C4-2B (cell line): ENCODE data around the gene POU2F1.
A peak's percentile ranks its signal among the peaks of the same experiment; 100 is the strongest.
"Not testable (repeated sequence)": the region's sequence is repeated elsewhere in the genome, so short reads cannot be mapped to it uniquely, and the experiment has no call there.

Experiments
- H3K27ac ChIP-seq: fragments of 450-650 bp; 2 replicates; pipeline ENCODE4 v1.5.1; 2017
- ZFX ChIP-seq: fragments of 450-650 bp; IDR thresholded peaks from 2 replicates; pipeline ENCODE4 v1.6.1; 2017
- TF ChIP-seq, protein P1 (sequence below): fragments of 450-650 bp; conservative IDR thresholded peaks from 2 replicates; pipeline ENCODE4 v1.5.1; 2017; ENCODE audit warnings: mild to moderate bottlenecking

POU2F1 gene

DNA sequence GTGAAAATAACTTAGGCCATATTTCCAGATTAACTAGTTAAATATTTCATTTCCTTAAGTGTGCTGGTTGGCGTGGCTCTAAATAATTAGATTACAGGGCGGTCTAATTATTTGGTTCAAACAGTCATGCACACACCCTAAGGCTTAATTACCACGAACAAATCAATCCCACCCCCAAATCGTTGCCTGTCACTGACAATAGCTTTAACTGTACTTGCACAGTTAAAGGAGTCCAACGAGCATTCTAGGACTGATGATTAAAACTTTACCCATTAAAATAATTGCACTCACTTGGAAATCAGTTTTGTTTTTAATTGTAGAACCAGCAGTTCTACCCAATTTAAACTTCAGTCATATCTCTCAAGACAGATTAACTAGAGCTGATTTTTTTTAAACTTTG, 1.5 kb upstream of the POU2F1 start:
- H3K27ac ChIP-seq = no peak overlapping the region
- TF ChIP-seq, protein P1, sequence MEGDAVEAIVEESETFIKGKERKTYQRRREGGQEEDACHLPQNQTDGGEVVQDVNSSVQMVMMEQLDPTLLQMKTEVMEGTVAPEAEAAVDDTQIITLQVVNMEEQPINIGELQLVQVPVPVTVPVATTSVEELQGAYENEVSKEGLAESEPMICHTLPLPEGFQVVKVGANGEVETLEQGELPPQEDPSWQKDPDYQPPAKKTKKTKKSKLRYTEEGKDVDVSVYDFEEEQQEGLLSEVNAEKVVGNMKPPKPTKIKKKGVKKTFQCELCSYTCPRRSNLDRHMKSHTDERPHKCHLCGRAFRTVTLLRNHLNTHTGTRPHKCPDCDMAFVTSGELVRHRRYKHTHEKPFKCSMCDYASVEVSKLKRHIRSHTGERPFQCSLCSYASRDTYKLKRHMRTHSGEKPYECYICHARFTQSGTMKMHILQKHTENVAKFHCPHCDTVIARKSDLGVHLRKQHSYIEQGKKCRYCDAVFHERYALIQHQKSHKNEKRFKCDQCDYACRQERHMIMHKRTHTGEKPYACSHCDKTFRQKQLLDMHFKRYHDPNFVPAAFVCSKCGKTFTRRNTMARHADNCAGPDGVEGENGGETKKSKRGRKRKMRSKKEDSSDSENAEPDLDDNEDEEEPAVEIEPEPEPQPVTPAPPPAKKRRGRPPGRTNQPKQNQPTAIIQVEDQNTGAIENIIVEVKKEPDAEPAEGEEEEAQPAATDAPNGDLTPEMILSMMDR = no peak
- TF ChIP-seq ZFX = no peak

DNA sequence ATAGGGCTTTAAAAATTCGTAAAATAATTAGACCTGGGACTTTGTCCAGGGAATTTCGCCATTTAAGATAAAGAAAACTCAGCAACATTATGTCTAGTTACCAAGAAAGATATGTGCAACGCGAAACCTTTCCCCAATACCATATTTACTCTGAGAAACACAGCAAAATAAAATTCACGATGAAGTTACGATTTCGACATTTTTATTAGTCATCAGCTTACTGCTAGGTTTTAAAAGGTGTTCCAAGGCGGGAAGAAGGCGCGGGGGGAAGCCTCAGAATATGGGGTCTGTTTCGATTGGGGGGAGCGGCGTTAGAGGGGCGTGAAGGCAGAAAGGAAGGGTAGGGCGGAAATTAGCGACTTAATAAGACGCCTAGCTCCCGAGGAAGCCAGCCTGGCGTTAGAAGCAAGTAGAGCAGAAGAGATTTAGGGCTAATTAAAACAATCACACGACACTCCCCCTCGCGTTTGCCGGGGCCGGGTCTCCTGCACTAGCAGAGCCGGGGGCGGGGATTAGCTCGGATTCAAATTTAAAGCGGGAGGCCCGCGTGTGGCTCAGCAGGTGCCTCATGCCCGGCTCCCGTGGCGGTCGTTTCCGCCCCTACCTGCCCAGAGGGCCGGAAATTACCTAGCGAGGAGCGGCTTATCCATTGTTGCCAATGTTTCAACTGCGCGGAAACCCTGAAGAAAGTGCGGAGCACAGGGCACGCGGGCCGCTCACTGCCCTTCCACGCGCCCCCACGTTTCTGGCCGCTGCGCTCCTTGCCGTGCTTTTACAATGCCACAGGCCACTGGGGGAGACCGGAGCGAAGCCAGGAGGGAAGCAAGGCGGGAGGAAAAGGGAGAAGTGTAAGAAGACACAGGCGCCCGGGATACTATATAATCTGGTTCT, 795 bp upstream of the POU2F1 start:
- TF ChIP-seq, protein P1 = no peak
- TF ChIP-seq ZFX = peak; percentile 24; the same call in 1 of the 2 replicates
- H3K27ac ChIP-seq = peak overlapping the region; percentile 82

DNA sequence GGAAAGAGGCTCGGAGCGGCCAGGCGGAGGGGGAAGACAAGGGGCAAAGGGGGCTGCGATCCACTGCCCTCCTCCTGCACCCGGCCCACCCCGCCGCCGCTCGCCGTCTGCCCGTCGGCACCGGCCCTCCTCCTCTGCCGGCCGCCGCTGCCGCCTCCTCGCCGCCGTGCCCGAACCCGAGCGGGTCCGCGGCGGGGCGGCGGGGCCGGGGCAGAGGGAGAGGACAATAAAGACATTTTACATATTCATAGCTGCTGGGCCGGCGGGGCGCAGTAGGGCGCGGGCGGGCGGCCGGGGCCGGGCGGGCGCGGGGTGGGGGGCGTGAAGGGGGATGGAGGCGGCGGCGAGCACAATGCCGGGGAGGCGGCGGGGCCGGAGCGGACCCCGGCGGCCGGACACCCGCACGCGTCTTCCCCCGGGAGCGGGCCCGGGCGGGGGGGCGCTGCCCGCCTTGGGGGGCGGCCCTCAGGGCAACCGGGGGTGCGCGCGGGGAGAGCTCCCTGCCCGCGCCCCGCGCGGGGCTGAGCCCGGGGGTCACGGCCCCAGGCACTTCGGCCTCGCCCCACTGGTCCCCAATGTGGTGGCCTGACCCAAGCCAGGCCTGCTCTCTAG, 546 bp downstream of the POU2F1 start:
- peak; percentile 18; the same call in 1 of the 2 replicates for TF ChIP-seq ZFX
- TF ChIP-seq, protein P1 = no peak
- H3K27ac ChIP-seq = peak overlapping the region; percentile 82

DNA sequence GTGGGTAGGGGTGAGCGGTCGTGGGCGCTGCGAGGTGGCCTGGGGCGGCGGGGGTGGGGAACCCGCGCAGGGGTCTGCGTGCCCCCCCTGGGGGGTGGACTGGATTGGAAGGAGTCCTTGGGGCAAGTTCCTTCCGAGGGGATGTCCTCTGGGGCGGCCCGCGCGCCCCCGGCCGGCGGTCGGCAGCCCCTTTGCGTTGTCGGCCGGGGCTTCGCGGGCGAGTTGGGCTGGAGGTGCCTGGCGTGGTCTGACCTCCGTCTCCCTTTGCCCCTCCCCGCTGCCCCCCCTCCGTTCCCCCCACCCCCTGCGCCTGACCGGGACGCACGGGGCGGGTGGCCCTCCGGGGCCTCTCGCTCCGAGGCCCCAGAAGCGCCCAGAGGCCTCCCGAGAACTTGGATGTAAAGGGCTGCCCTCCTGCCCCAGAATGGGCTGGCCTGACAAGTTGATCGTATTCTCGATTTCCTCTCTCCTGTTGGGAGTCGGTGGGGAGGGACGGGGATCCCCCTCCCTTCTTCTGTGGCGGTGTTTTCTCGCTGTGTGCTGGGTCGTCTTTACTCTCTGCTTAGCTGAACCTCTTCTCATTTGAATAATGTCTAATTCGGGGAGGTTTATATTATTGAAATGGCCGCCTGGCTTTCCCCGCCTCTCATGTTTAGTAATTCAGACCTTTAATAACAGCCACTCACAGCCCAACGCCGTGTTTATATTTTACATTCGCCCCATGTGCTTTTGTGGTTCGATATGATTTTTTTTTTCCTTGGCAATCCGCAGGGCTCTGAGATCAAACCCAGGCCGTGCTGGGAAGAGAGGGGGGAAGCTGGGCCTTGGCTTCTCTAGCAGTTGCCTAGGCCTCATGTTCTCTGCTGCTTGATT, 1.3 kb downstream of the POU2F1 start:
- TF ChIP-seq, protein P1 = no peak
- 0 out of 2 replicates have a peak, but pooled peaks have one; percentile 30 for TF ChIP-seq ZFX
- H3K27ac ChIP-seq = peak overlapping the region; percentile 82

DNA sequence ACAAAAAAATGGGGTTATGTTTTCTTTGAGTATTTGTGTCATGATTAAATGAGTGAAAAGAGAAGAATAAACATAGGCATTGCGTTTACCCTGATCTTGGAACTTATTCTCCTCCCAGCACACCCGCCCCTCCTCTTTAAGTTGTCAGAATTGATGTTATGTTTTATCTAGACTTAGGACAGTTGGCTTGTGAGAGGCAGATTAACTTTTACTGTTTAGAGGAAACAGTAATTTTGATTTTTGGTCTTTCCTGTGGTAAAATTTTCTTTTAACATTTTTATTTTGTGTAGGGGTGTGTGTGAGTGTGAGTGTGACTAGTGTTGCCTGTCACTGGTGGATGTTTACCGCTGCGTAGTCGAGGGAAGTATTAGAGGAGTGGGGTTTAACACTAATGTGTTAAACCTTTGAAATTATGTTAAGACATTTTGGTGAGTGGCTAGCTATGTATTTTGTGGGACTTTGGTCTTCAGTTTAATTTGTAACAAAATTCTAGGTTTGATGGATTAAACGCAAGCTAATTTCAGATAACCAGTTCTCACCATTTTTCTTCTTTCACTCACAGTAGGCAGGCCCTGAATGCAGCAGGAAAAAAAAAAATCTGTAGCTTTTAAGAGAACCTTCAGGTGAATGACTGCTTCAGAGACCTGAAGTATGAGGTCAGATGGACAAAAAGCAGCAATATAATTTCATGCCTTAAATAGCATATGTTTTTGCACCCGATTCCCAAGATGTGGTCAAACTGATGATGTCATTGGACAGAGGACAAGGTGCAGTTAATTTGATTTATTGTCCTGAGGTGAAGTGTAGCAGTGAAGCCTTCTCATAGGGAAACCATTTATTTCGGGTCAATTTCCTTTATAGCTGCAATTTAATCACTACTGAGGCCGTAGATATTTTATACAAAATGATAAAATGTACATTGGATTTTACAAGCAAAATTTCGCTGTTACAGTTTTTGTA, 2.7 kb downstream of the POU2F1 start:
- H3K27ac ChIP-seq = no peak overlapping the region
- TF ChIP-seq, protein P1 = no peak
- no peak for TF ChIP-seq ZFX

DNA sequence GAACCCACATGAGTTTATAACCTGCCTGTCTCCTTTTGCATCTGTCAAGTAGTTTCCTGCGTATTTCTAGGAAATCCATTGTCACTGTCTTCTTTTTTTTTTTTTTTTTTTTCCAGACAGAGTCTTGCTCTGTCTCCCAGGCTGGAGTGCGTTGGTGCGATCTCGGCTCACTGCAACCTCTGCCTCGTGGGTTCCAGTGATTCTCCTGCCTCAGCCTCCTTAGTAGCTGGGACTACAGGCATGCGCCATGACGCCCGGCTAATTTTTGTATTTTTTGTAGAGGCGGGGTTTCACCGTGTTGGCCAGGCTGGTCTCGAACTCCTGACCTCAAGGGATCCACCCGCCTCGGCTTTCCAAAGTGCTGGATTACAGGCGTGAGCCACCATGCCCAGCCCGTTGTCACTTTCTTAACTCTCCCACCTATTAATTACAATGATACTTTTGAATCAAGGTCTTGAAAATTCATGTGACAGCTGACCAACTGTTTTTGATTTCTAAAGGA, 4.1 kb downstream of the POU2F1 start:
- not testable (repeated sequence) for H3K27ac ChIP-seq

DNA sequence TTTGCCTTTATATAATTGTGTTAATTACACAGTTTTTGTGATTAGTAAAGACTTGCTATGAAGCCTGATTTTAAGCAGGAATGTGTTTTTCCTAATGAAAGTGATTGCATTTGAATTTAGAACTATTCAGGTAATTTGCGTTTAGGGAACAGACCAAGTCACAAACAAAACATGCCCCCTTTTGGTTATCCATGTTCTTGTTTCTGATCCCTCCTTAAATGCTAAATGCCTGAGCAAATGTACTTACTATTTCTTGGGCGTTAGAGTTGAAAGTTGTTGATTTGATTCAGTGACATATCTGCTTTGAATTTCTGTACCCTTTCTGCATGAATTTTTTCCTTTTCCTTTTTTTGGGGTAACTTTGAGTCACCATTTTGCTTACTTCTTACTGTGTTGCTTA, 5.2 kb downstream of the POU2F1 start:
- no peak overlapping the region for H3K27ac ChIP-seq
- TF ChIP-seq, protein P1 = no peak
- TF ChIP-seq ZFX = no peak
